Lower lobe of right lung (tissue), 2 donors: ENCODE measurements around the gene GALNT11. TPM values are rescaled to one million over a fixed set of nuclear protein-coding genes. Genes with fewer than 3 reads are reported as not detected.

Experiments used
- ATAC-seq, 2 donors: fragments of 200-7000 bp; cut with Tn5 transposase; one replicate each; pipeline ENCODE4 v1.9.1; 2020 to 2022; ENCODE audit warnings: mild to moderate bottlenecking in 2 of 2, moderate library complexity in 2 of 2
- DNase-seq: peaks from one replicate; pipeline ENCODE4 v3.0.0-alpha.2; 2020
- H3K27ac ChIP-seq: fragments of 200-600 bp; one replicate; pipeline ENCODE4 v1.8.0; 2022
- H3K27me3 ChIP-seq: fragments of 200-600 bp; one replicate; pipeline ENCODE4 v1.8.0; 2022; ENCODE audit warnings: low read depth
- H3K36me3 ChIP-seq: fragments of 200-600 bp; one replicate; pipeline ENCODE4 v1.8.0; 2022; ENCODE audit warnings: mild to moderate bottlenecking
- H3K4me1 ChIP-seq: fragments of 200-600 bp; one replicate; pipeline ENCODE4 v1.8.0; 2022
- H3K4me3 ChIP-seq: fragments of 200-600 bp; one replicate; pipeline ENCODE4 v1.8.0; 2022; ENCODE audit warnings: mild to moderate bottlenecking
- H3K9me3 ChIP-seq: fragments of 200-600 bp; one replicate; pipeline ENCODE4 v1.8.0; 2022
- intact Hi-C: fragments of 100-400 bp; cut with DNase I; formaldehyde crosslinking; loops from one replicate; pipeline ENCODE4 v1.11.0; 2022
- total RNA-seq: library from RNA; stranded (reverse); fragmentation: NEBNext Ultra II Directional; extraction: Animal tissue kit (Norgen Biotek cat#: 25700); gene quantifications from one replicate; pipeline ENCODE4 v1.2.1, GENCODE V29; 2021
- TF ChIP-seq, protein P1 (sequence below): fragments of 200-600 bp; IDR thresholded peaks from one replicate; pipeline ENCODE4 v1.8.0; 2022; ENCODE audit warnings: antibody characterized with exemption, mild to moderate bottlenecking
- donor health status: DM: no; HTN: yes; CAD: no; lungs with severe emphysema.

GALNT11 gene
- total RNA-seq, 1 donor from 2014 or later, result 39.6 TPM

DNA sequence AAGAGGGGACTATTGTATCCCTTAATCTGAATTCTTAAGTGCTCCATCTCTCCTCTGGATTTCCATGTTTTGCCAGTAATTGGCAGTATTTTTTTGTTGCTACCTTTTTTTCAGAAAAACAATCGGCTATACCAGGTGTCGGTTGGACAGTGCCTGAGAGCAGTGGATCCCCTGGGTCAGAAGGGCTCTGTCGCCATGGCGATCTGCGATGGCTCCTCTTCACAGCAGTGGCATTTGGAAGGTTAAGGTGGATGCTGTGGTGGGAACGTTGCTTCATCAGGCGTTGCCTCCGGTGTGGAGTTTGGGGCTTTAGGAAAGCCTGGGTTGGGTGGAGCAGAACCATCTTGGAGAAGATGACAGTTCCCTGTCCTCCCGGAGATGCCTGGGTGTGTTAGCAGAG lies 96.0 kb downstream of the GALNT11 start:
- ATAC-seq, result no peak
- H3K36me3 ChIP-seq, result peaks cover 95% of the 10 kb centered on the region

DNA sequence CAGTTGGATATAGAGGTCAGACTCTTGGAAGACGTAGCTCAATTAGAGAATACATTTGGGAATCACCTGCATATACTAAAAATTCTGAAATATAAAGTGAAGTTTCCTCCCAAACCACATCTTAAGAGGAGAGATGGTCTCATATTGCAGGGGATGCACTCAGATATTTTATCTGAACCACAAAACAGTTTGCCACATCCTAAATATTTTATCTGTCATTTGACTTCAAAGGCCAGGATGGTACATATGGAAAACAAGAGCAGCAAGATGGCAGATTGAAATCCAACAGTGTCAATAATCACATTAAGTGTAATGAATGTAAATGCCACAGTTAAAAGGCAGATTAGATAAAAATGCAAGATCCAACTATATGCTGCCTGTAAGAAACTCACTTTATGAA lies 97.1 kb downstream of the GALNT11 start:
- Histone ChIP-seq H3K4me3 (no peak overlapping the region), H3K9me3 (peaks cover 7% of the 10 kb centered on the region), H3K36me3 (peaks cover 100% of the 10 kb centered on the region), H3K27me3 (no peaks in the 10 kb centered on the region), H3K27ac (no peak overlapping the region), H3K4me1 (no peaks in the 10 kb centered on the region)
- TF ChIP-seq, protein P1, sequence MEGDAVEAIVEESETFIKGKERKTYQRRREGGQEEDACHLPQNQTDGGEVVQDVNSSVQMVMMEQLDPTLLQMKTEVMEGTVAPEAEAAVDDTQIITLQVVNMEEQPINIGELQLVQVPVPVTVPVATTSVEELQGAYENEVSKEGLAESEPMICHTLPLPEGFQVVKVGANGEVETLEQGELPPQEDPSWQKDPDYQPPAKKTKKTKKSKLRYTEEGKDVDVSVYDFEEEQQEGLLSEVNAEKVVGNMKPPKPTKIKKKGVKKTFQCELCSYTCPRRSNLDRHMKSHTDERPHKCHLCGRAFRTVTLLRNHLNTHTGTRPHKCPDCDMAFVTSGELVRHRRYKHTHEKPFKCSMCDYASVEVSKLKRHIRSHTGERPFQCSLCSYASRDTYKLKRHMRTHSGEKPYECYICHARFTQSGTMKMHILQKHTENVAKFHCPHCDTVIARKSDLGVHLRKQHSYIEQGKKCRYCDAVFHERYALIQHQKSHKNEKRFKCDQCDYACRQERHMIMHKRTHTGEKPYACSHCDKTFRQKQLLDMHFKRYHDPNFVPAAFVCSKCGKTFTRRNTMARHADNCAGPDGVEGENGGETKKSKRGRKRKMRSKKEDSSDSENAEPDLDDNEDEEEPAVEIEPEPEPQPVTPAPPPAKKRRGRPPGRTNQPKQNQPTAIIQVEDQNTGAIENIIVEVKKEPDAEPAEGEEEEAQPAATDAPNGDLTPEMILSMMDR, result no peak
- ATAC-seq (no peak), DNase-seq (no peak)
- intact Hi-C loops, result no loop called here

More for the DNA sequence above, 96.0 kb downstream of the GALNT11 start:
- intact Hi-C loops, result no loop called here
- H3K4me1 ChIP-seq, result no peaks in the 10 kb centered on the region
- no peak overlapping the region for H3K4me3 ChIP-seq
- H3K27ac ChIP-seq, result no peak overlapping the region
- TF ChIP-seq, protein P1, result no peak
- H3K9me3 ChIP-seq, result peaks cover 7% of the 10 kb centered on the region
- DNase-seq, result no peak
- no peaks in the 10 kb centered on the region for H3K27me3 ChIP-seq

DNA sequence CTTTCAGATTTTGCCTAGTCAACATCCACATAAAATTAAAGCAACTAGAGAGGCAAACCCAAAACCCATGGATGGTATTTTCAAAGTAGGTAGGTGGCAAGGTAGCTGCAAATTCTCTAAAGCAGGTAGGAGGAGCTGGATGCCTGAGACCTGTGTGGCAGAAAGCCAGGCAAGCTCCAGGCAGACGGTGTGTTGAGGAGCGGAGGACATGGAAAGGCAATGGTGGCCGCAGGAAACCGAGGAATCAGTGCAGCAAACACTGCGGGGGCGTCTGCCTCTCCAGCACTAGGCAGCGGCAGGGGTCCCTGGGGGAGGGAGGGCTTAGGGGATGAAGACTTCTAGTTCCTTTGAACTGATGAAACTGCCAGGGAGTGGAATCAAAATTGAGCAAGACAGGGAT lies 101.3 kb downstream of the GALNT11 start:
- no peaks in the 10 kb centered on the region for H3K27me3 ChIP-seq
- no peak overlapping the region for H3K27ac ChIP-seq
- no peak for DNase-seq
- intact Hi-C loops, result no loop called here
- no peak overlapping the region for H3K4me3 ChIP-seq
- peaks cover 92% of the 10 kb centered on the region for H3K36me3 ChIP-seq
- no peak for ATAC-seq
- TF ChIP-seq, protein P1, result no peak
- H3K9me3 ChIP-seq, result peaks cover 7% of the 10 kb centered on the region
- H3K4me1 ChIP-seq, result no peaks in the 10 kb centered on the region

DNA sequence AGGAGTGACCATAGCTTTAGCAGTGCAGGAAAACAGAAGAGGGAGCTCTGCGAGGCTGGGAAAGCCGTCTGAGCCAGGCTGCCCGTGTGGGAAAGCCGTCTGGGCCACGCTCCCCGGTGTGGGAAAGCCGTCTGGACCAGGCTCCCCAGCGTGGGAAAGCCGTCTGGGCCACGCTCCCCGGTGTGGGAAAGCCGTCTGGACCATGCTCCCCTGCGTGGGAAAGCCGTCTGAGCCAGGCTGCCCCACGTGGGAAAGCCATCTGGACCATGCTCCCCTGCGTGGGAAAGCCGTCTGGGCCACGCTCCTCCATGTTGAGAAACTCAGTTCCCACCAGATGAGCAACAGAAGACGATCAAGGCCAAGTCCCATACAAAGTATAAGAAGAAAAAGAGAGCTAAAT lies 101.8 kb downstream of the GALNT11 start:
- Histone ChIP-seq H3K4me1 (no peaks in the 10 kb centered on the region), H3K27me3 (no peaks in the 10 kb centered on the region), H3K9me3 (peaks cover 7% of the 10 kb centered on the region), H3K4me3 (no peak overlapping the region), H3K36me3 (peaks cover 92% of the 10 kb centered on the region), H3K27ac (no peak overlapping the region)
- ATAC-seq (no peak), DNase-seq (no peak)
- intact Hi-C loops, result no loop called here
- TF ChIP-seq, protein P1, result no peak

DNA sequence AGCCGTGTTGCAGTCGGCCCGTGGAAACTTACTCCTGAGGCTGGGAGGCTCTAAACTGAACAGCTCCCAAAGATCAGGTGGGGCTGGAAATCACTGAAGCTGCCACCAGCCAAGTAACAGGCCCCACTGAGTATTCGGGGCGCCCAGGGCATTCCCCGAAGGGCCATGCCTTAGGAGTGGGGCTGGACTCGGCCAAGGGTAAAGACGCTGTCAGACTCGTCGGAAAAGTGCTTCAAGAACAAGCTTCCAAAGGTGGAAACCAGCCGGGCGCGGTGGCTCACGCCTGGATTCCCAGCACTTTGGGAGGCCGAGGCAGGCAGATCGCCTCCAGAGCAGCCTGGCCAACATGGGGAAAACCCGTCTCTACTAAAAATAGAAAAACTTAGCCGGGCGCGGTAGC lies 102.8 kb downstream of the GALNT11 start:
- TF ChIP-seq, protein P1, result no peak
- Histone ChIP-seq H3K4me3 (no peak overlapping the region), H3K36me3 (peaks cover 92% of the 10 kb centered on the region), H3K27me3 (no peaks in the 10 kb centered on the region), H3K4me1 (no peaks in the 10 kb centered on the region), H3K9me3 (peaks cover 7% of the 10 kb centered on the region), H3K27ac (no peak overlapping the region)
- intact Hi-C loops, result no loop called here
- DNase-seq (no peak), ATAC-seq (no peak)
